ENCODE data around the gene PDIA4.

The PDIA4 gene

GRCh38 chr7:149027055-149027454, 1.2 kb downstream of the PDIA4 start:
- Histone ChIP-seq H3K27ac (ENCODE audit: poor library complexity, severe bottlenecking) (peak overlapping the region; percentile 66), H3K27me3 (ENCODE audit: insufficient read depth, poor library complexity, severe bottlenecking) (no peaks in the 10 kb centered on the region), H3K9me3 (ENCODE audit: severe bottlenecking) (no peaks in the 10 kb centered on the region), H3K36me3 (ENCODE audit: low read depth) (peaks cover 47% of the 10 kb centered on the region), H3K4me1 (ENCODE audit: insufficient read depth, poor library complexity, severe bottlenecking) (peaks cover 12% of the 10 kb centered on the region), H3K4me3 (ENCODE audit: severe bottlenecking) (peak overlapping the region; percentile 87)
- DNase-seq (ENCODE audit: low spot score) (no peak), ATAC-seq (ENCODE audit: low read depth) (no peak)
- TF ChIP-seq CTCF (IDR thresholded peaks at IDR 0.05; ENCODE audit: poor library complexity, severe bottlenecking): no peak

- Histone ChIP-seq H3K36me3 (ENCODE audit: low read depth) (peaks cover 80% of the 10 kb centered on the region), H3K9me3 (ENCODE audit: severe bottlenecking) (no peaks in the 10 kb centered on the region), H3K27me3 (ENCODE audit: insufficient read depth, poor library complexity, severe bottlenecking) (no peaks in the 10 kb centered on the region), H3K4me1 (ENCODE audit: insufficient read depth, poor library complexity, severe bottlenecking) (peaks cover 12% of the 10 kb centered on the region), H3K27ac (ENCODE audit: poor library complexity, severe bottlenecking) (no peak overlapping the region), H3K4me3 (ENCODE audit: severe bottlenecking) (no peak overlapping the region)
- ATAC-seq (ENCODE audit: low read depth): no peak
- TF ChIP-seq CTCF (IDR thresholded peaks at IDR 0.05; ENCODE audit: poor library complexity, severe bottlenecking): no peak
- no peak for DNase-seq (ENCODE audit: low spot score)
These were observed 4.6 kb downstream of the PDIA4 start for GRCh38 chr7:149023662-149024061.

GRCh38 chr7:149022756-149023360, 5.4 kb downstream of the PDIA4 start:
- Histone ChIP-seq H3K36me3 (ENCODE audit: low read depth) (peaks cover 87% of the 10 kb centered on the region), H3K4me1 (ENCODE audit: insufficient read depth, poor library complexity, severe bottlenecking) (peaks cover 12% of the 10 kb centered on the region), H3K27ac (ENCODE audit: poor library complexity, severe bottlenecking) (no peak overlapping the region), H3K9me3 (ENCODE audit: severe bottlenecking) (no peaks in the 10 kb centered on the region), H3K4me3 (ENCODE audit: severe bottlenecking) (no peak overlapping the region), H3K27me3 (ENCODE audit: insufficient read depth, poor library complexity, severe bottlenecking) (no peaks in the 10 kb centered on the region)
- no peak for ATAC-seq (ENCODE audit: low read depth)
- no peak for DNase-seq (ENCODE audit: low spot score)
- no peak for TF ChIP-seq CTCF (IDR thresholded peaks at IDR 0.05; ENCODE audit: poor library complexity, severe bottlenecking)

GRCh38 chr7:149021725-149022062, 6.6 kb downstream of the PDIA4 start:
- no peaks in the 10 kb centered on the region for H3K27me3 ChIP-seq (ENCODE audit: insufficient read depth, poor library complexity, severe bottlenecking)

More at GRCh38 chr7:149021725-149022062, 6.6 kb downstream of the PDIA4 start:
- TF ChIP-seq CTCF (IDR thresholded peaks at IDR 0.05; ENCODE audit: poor library complexity, severe bottlenecking): no peak
- Histone ChIP-seq H3K27ac (ENCODE audit: poor library complexity, severe bottlenecking) (no peak overlapping the region), H3K36me3 (ENCODE audit: low read depth) (peaks cover 89% of the 10 kb centered on the region), H3K9me3 (ENCODE audit: severe bottlenecking) (no peaks in the 10 kb centered on the region), H3K4me1 (ENCODE audit: insufficient read depth, poor library complexity, severe bottlenecking) (peaks cover 12% of the 10 kb centered on the region), H3K4me3 (ENCODE audit: severe bottlenecking) (no peak overlapping the region)
- ATAC-seq (ENCODE audit: low read depth) (no peak), DNase-seq (ENCODE audit: low spot score) (no peak)

All from RWPE2 (cell line).